LHCN-M2 (cell line): ENCODE data around the gene NSMF. TPM values are rescaled to one million over a fixed set of nuclear protein-coding genes. Genes with fewer than 3 reads are reported as not detected.

ENCODE experiments used
- DNase-seq: peaks from one replicate; pipeline ENCODE4 v3.0.0-alpha.2; 2012; ENCODE audit warnings: low read depth
- polyA plus RNA-seq: library from polyadenylated mRNA; unstranded; fragments of >200 nt; gene quantifications from one replicate; pipeline ENCODE4 v1.2.1, GENCODE V29; 2012; ENCODE audit warnings: missing spikeins
- total RNA-seq: library from RNA; depleted of rRNA; stranded (reverse); fragments of >200 nt; gene quantifications from 2 replicates; pipeline ENCODE4 v1.2.3, GENCODE V29; 2014; rRNA removed

NSMF gene, protein sequence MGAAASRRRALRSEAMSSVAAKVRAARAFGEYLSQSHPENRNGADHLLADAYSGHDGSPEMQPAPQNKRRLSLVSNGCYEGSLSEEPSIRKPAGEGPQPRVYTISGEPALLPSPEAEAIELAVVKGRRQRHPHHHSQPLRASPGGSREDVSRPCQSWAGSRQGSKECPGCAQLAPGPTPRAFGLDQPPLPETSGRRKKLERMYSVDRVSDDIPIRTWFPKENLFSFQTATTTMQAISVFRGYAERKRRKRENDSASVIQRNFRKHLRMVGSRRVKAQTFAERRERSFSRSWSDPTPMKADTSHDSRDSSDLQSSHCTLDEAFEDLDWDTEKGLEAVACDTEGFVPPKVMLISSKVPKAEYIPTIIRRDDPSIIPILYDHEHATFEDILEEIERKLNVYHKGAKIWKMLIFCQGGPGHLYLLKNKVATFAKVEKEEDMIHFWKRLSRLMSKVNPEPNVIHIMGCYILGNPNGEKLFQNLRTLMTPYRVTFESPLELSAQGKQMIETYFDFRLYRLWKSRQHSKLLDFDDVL
- total RNA-seq: 53.7 and 64.0 TPM in 2 replicates
- polyA plus RNA-seq: 38.4 TPM

DNA sequence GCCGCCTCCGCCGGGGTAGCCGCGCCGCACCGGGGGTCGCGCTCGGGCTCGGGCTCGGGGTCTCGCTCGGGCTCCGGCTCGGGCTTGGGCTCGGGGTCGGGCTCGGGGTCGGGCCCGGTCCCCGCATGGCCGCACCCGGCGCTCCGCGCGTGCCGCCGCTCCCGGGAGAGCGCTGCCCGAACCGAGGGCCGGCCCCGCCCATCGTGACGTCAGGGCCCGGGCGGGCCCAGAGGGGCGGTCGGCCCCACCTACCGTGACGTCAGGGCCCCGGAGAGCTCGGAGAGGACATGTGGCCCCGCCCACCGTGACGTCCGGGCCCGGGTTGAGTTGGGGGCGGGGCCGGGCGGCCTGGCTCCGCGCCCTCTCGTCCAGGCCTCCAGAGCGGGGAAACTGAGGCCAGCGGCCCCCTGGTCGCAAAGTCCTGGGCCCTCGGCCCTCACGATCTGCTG lies at the start of gene NSMF:
Gene NSMF, minus strand, starts transcription at position 183 of the 449 bp plus-strand sequence. CDS start 232 bp downstream, outside the sequence.
- peak; percentile 83 for DNase-seq

GRCh38 chr9:137506702-137507171 lies 47.6 kb upstream of the NSMF start:
- DNase-seq: peak; percentile 13

GRCh38 chr9:137506274-137506673 lies 47.1 kb upstream of the NSMF start:
- no peak for DNase-seq

DNA sequence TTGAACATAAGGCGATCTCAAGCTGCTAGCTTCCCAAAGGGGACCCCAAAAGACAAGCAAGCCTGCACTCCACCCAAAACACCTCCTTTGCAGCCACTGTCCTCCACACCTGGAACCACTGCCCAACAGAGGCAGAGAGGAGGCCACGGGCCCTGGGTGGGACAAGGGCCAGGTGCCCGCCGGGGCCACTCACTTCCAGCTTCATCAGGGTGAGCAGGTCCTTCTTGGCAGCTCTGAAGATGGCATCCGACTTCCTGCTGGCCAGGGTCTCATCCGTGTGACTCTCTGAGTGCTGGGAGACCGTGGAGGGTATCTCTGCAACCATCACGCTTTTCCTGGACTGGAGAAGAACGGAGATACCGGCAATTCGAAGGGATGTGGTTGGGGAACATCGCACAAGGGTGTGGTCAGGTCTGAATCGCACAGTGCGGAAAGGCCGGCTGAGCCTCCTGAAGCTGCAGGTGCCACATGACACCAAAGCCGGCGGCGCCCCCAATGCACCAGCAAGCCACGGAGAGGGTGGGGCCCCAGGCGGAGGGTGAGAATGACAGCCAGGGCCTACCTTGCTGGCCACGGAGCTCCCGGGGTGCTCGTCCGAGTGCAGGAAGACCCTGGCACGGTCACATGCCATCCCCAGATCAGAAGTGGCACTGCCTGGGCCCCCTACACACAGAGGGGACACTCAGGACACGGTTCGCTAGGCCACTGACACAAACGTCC lies 46.4 kb upstream of the NSMF start:
- no peak for DNase-seq

DNA sequence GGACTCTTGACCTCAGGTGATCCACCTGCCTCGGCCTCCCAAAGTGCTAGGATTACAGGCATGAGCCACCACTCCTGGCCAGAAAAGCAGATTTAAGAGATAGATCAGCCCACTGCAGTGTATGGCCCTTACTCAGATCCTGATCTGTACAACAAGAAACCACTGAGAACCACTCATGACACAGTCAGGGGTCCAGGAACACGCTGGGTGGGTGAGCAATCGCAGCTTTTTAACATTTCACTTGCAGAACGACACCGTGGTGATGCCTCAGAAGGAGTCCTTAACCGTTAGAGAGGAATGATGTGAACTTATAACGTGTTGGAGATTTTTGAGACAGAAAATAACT lies 45.3 kb upstream of the NSMF start:
- DNase-seq: no peak

GRCh38 chr9:137502008-137502911 lies 43.1 kb upstream of the NSMF start:
- no peak for DNase-seq

DNA sequence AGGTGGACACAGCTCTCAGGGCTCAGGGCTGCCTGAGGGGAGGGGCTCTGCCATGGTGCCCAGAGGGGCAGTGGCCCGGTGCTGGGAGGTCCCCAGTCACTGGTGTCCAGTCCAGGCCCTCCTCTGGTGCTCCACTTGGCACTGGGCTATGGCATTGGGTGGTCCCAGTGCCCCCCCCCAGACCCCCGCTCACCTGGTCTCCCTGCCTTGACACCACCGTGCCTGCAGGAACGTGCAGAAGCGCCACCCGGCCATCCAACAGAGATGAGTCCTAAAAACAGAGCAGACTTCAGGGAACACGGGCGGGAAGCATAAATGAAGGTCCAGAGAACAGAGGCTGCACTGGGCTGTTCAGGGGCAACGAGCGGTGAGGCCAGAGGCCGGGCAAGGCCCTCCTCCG lies 42.3 kb upstream of the NSMF start:
- no peak for DNase-seq

DNA sequence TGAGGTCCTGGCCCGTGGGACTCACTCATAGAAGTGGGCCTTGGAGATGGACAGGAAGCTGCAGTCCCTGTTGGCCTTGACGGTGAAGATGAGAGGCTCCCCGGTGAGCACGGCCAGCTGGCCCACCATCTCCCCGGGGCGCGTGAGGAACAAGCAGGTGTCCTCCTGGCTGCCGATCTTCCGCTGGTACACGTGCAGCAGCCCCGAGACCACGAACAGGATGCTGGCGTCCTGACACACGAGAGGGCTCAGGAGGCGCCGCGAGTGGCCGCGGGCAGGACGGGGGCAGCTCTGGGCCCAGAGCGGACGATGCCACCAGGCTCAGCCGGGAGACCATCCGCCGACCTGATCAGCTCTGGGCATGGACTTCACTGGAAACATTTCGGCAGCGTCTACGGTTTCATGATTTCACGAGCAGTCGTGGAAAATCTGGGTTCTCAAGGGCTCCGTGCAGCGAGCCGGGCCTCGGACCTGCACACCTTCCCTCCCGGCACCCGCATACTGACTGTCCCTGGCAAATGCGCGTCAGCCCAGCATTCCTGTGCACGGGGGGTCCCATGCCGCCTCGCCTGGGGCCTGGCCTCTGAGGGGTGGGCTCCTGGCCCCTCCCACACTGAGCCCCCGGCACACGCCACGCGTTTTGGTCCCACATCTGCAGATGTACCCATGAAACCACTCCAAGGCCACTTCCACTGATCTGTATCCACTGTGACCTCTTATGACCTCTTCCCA lies 41.7 kb upstream of the NSMF start:
- DNase-seq: no peak

- DNase-seq: no peak
Measured at GRCh38 chr9:137499858-137500661, 40.9 kb upstream of the NSMF start.

DNA sequence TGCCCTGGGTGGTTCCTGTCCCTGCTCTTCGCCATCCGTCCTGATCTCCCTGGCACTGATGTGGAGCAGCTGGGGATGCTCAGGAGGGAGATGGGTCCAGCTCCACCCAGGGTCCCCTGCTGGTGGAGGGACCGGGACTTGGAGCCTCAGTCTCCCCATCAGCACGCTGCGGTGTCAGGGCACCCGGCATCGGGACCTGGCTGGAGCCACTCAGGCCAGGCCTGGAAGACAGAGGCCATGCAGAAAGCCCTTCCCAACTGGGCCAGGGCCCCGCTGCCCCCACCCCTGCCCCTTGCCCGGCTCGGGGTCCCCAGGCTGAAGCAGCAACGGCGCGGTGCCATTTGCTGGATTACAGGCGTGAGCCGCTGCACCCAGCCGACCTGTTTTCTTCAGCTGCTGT lies 40.3 kb upstream of the NSMF start:
- DNase-seq: no peak

DNA sequence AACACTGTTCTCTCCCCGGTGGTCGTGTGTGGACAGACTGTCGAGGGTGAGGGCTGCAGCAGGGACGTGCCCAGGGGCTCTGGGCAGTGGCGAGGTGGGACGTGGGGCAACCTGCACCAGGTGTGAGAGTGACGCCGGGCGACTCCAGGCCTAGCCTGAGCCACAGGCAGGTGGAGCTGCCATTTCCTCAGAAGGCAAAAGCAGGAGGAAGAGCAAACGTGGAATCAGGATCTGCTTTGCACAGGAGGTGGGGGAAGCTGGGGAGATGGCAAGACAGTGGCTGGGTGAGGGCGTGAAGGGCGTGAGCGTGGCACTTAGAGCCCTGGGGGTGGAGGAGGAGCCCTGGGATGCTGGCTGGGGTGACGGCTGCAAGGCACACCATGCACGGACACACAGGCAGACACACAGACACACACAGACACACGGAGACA lies 39.6 kb upstream of the NSMF start:
- no peak for DNase-seq

GRCh38 chr9:137497921-137498719 lies 39.0 kb upstream of the NSMF start:
- no peak for DNase-seq

- DNase-seq: no peak
Measured at GRCh38 chr9:137496601-137497375, 37.7 kb upstream of the NSMF start.

- DNase-seq: no peak
Measured at GRCh38 chr9:137494550-137495351, 35.6 kb upstream of the NSMF start.

DNA sequence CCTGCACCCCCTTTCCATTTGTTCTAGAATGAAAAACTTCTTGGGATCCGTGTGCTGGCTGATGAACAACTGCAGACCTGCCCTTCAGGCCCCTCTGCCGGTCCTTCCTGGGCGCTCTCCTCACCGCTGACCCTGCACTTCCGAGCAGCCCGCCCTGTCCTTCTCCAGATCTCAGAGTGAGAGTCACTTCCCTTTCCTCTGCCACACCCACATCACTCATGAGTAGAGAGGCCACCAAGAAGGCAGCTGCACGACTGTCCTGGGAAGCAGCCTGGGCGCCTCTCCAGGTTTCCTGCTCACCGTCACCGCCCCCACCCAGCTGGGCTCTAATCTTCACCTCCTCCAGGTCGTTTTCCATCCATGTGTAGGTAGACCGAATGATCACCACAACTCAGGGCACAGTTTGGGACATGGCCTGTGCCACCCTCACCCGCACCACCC lies 35.0 kb upstream of the NSMF start:
- DNase-seq: no peak

GRCh38 chr9:137493364-137494103 lies 34.4 kb upstream of the NSMF start:
- DNase-seq: no peak
